Keratinocyte (primary cell): ENCODE data around the gene SETBP1.

ENCODE experiments used
- CTCF ChIP-seq, 3 experiments: IDR thresholded peaks in 1 of 3; conservative IDR thresholded peaks in 1 of 3; optimal IDR thresholded peaks in 1 of 3; 2 replicates in 2 of 3; 3 replicates in 1 of 3; pipeline versions ENCODE3 to v1.5.1; 2011; ENCODE audit warnings: low read length in 3 of 3, mild to moderate bottlenecking in 3 of 3, moderate library complexity in 2 of 3, control low read depth in 1 of 3, inconsistent platforms in 1 of 3; ENCODE audit not compliant: insufficient read depth in 2 of 3; ENCODE audit errors: extremely low read depth in 1 of 3
- EZH2 ChIP-seq: IDR thresholded peaks from one replicate; pipeline ENCODE4 v1.6.1; 2012; ENCODE audit warnings: inconsistent platforms, mild to moderate bottlenecking, low read length, moderate library complexity

DNA sequence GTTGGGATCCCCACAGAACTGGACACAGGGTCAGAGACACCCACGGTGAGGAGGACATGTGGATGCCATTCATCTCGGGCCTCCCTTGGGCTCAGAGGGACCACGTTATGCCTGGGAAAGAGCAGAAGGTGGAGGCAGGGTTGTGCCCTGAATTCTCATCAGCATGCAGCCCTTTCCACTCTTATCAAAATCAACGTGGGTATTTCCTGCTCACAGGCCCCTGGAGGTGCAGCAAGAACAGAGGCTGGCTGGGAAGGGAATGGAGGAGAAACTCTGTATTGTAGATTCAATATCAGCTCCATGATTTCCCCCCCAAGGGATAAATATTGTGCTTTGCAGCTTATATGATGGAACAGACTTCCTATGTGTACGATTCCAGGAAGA lies 90.9 kb downstream of the SETBP1 start:
- TF ChIP-seq CTCF (optimal IDR thresholded peaks at IDR 0.05 in 1 of 3, IDR thresholded peaks at IDR 0.05 in 1 of 3, conservative IDR thresholded peaks at IDR 0.05 in 1 of 3; ENCODE audit: extremely low read depth in 1 of 3, insufficient read depth in 2 of 3, low read length in 3 of 3) (no peak), EZH2 (no peak)
